ENCODE measurements around the gene XYLB.

DNA sequence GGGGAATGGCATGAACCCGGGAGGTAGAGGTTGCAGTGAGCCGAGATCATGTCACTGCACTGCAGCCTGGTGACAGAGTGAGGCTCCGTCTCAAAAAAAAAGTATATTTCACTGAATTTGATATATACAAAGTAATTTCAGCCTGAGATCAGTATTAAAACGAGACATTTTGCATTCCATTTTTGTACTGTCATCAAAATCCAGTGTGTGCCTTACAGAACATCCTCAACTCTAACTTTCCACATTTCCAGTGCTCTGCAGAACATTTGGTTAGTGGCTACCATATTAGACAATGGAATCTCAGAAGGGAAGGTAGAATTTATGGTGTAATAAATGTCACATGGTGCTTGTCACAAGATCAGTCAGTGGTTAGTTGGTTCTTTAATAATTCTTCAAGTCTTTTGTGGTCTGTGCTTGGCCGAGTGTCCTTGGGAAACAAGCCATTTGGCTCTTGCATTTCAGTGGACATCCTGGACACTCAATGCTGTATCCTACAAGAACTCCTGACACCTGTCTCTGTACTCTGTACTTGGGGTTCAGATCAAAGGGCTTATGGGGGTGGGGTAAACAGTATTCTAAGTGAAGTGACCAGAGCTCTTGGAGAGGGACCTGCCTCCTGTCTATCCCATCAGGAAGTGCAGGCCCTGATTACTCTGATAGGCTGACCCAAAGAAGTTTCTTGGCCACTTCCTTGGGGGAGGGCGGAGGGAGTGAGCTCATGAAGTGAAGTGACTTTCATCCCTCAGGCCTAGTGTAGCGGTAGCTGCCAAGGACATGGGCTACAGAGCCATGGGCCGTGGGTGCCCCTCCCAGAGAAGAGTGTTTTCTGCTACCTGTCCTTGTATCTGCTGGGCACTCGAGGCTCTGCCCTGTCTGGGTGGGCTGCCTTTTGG lies 110.8 kb downstream of the XYLB start:
- TF ChIP-seq, protein P1, sequence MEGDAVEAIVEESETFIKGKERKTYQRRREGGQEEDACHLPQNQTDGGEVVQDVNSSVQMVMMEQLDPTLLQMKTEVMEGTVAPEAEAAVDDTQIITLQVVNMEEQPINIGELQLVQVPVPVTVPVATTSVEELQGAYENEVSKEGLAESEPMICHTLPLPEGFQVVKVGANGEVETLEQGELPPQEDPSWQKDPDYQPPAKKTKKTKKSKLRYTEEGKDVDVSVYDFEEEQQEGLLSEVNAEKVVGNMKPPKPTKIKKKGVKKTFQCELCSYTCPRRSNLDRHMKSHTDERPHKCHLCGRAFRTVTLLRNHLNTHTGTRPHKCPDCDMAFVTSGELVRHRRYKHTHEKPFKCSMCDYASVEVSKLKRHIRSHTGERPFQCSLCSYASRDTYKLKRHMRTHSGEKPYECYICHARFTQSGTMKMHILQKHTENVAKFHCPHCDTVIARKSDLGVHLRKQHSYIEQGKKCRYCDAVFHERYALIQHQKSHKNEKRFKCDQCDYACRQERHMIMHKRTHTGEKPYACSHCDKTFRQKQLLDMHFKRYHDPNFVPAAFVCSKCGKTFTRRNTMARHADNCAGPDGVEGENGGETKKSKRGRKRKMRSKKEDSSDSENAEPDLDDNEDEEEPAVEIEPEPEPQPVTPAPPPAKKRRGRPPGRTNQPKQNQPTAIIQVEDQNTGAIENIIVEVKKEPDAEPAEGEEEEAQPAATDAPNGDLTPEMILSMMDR (IDR thresholded peaks at IDR 0.05) = no peak
- TF ChIP-seq POLR2A (IDR thresholded peaks at IDR 0.05) = no peak

Data from right lobe of liver (tissue), 4 donors.